Measurements from ENCODE around the gene AHDC1.

The AHDC1 gene

DNA sequence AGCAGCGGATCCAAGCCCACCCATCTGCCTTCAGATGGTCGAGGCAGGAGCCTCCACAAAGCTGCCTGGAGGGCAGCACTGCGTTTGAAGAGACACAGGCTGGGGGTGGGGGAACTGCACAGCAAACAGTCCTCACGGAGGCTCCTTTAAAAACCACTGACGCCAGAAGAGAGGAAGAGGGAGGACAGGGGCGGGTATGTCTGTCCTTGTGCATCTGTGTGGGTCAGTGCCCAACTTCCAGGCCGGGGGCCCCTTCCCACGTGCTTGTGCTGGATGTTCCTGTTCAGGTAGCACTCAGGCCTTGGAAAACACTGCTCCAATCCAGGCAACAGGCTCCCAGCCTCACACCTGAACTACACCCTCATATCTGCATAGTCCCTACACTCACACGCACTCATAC is 7.7 kb downstream of the AHDC1 start:
- Histone ChIP-seq H3K79me2 (ENCODE audit: control insufficient read depth, low read length) (peaks cover 20% of the 10 kb centered on the region), H3K4me2 (ENCODE audit: low read length) (no peak overlapping the region), H3K27me3 (ENCODE audit: control insufficient read depth, low read length) (no peaks in the 10 kb centered on the region), H3K4me3 (ENCODE audit: low read length) (no peak overlapping the region), H3F3A (ENCODE audit: control insufficient read depth, insufficient read depth) (peaks cover 7% of the 10 kb centered on the region), H3K36me3 (ENCODE audit: control insufficient read depth, low read length) (no peaks in the 10 kb centered on the region), H3K27ac (ENCODE audit: low read depth, low read length) (no peak overlapping the region), H3K9me3 (ENCODE audit: control insufficient read depth, insufficient read depth, low read length) (no peaks in the 10 kb centered on the region), H4K20me1 (ENCODE audit: control insufficient read depth, insufficient read depth, low read depth, low read length) (peaks cover 5% of the 10 kb centered on the region), H3K4me1 (ENCODE audit: control insufficient read depth, low read length) (peaks cover 47% of the 10 kb centered on the region), H3K9me2 (replicated peaks; ENCODE audit: control insufficient read depth, low read length) (no peaks in the 10 kb centered on the region)
- TF ChIP-seq EZH2phosphoT487 (IDR thresholded peaks at IDR 0.05; ENCODE audit: borderline replicate concordance, low read length) = no peak
- TF ChIP-seq, protein P1, sequence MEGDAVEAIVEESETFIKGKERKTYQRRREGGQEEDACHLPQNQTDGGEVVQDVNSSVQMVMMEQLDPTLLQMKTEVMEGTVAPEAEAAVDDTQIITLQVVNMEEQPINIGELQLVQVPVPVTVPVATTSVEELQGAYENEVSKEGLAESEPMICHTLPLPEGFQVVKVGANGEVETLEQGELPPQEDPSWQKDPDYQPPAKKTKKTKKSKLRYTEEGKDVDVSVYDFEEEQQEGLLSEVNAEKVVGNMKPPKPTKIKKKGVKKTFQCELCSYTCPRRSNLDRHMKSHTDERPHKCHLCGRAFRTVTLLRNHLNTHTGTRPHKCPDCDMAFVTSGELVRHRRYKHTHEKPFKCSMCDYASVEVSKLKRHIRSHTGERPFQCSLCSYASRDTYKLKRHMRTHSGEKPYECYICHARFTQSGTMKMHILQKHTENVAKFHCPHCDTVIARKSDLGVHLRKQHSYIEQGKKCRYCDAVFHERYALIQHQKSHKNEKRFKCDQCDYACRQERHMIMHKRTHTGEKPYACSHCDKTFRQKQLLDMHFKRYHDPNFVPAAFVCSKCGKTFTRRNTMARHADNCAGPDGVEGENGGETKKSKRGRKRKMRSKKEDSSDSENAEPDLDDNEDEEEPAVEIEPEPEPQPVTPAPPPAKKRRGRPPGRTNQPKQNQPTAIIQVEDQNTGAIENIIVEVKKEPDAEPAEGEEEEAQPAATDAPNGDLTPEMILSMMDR (IDR thresholded peaks at IDR 0.05; ENCODE audit: low read depth, low read length, poor library complexity, severe bottlenecking) = no peak

DNA sequence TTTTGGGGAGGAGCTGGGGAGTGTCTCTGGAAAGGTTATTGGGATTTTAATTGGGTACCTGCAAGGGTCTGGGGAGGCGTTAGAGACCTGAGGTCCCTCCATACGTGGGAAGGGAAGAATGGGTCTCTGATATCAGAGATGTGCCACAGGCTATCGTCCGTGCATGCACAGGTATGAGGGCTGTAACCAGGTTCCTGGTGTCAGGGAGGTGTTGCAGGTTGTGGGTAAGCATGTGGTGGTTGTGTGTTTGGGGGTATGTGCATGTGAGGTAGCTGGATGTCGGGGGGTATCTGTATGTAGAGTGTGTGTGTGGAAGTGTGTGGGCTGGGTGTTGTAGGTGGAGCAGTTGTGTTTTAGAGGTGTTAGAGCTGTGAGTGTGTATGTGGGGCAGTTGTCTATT is 8.3 kb downstream of the AHDC1 start:
- no peaks in the 10 kb centered on the region for H3F3A ChIP-seq (ENCODE audit: control insufficient read depth, insufficient read depth)
- H4K20me1 ChIP-seq (ENCODE audit: control insufficient read depth, insufficient read depth, low read depth, low read length) = peaks cover 5% of the 10 kb centered on the region; the same call in 1 of the 2 replicates
- H3K36me3 ChIP-seq (ENCODE audit: control insufficient read depth, low read length) = no peaks in the 10 kb centered on the region
- no peaks in the 10 kb centered on the region for H3K9me2 ChIP-seq (replicated peaks; ENCODE audit: control insufficient read depth, low read length)
- no peaks in the 10 kb centered on the region for H3K9me3 ChIP-seq (ENCODE audit: control insufficient read depth, insufficient read depth, low read length)
- no peak overlapping the region for H3K4me3 ChIP-seq (ENCODE audit: low read length)
- H3K27me3 ChIP-seq (ENCODE audit: control insufficient read depth, low read length) = no peaks in the 10 kb centered on the region
- no peak for TF ChIP-seq EZH2phosphoT487 (IDR thresholded peaks at IDR 0.05; ENCODE audit: borderline replicate concordance, low read length)
- TF ChIP-seq, protein P1 (IDR thresholded peaks at IDR 0.05; ENCODE audit: low read depth, low read length, poor library complexity, severe bottlenecking) = no peak
- H3K79me2 ChIP-seq (ENCODE audit: control insufficient read depth, low read length) = peaks cover 20% of the 10 kb centered on the region
- H3K4me1 ChIP-seq (ENCODE audit: control insufficient read depth, low read length) = peaks cover 41% of the 10 kb centered on the region
- no peak overlapping the region for H3K4me2 ChIP-seq (ENCODE audit: low read length)
- no peak overlapping the region for H3K27ac ChIP-seq (ENCODE audit: low read depth, low read length)

DNA sequence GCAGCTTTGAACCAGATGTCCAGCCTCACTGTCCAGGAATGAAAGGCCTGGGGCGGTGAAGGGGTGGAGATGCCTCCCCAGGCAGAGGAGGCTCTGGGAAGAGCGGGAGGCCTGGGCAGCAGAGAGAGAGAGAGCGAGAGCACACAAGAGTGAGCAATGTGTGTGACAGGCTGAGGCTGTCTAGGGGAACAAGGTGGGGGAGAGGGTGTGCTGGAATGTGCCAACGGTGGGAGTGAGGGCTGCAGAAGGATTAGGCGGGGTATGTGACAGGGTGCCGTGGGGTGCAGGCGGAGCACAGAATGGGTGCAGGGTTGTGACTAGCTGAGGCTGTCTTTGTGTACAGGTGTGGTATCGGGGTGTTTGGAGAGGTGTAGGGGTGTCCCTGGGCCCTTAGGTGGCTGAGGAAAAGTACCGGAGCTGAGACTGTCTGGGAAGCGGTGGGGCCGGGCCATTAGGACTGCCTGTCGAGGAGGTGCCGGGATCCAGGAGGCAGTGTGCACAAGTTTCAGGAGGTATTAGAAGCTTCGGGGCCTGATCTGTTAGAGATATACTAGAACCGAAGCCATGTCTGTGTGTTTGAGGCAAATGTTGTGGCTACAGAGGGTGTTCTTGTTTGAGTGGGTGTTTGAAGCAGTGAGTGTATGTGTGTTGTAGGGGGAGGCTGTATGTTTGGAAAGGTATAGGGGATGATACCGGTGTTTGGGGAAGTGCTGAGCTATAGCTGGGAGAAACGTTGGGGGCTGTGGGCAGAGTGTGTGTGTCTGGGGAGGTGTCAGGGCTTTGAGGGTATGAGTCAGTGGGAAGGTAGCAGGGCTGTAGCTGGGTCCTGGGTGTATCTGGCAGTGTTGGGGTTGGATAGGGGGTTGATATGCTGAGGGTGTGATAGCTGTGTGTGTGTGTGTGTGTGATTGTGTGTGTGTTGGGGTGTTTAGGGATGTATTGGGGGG is 9.1 kb downstream of the AHDC1 start:
- Histone ChIP-seq H4K20me1 (ENCODE audit: control insufficient read depth, insufficient read depth, low read depth, low read length) (peaks cover 5% of the 10 kb centered on the region; the same call in 1 of the 2 replicates), H3K4me2 (ENCODE audit: low read length) (no peak overlapping the region), H3K9me2 (replicated peaks; ENCODE audit: control insufficient read depth, low read length) (no peaks in the 10 kb centered on the region), H3K9me3 (ENCODE audit: control insufficient read depth, insufficient read depth, low read length) (no peaks in the 10 kb centered on the region), H3K27me3 (ENCODE audit: control insufficient read depth, low read length) (no peaks in the 10 kb centered on the region), H3K4me3 (ENCODE audit: low read length) (no peak overlapping the region), H3F3A (ENCODE audit: control insufficient read depth, insufficient read depth) (no peaks in the 10 kb centered on the region), H3K79me2 (ENCODE audit: control insufficient read depth, low read length) (peaks cover 17% of the 10 kb centered on the region), H3K36me3 (ENCODE audit: control insufficient read depth, low read length) (no peaks in the 10 kb centered on the region), H3K4me1 (ENCODE audit: control insufficient read depth, low read length) (peaks cover 33% of the 10 kb centered on the region), H3K27ac (ENCODE audit: low read depth, low read length) (no peak overlapping the region)
- TF ChIP-seq, protein P1 (IDR thresholded peaks at IDR 0.05; ENCODE audit: low read depth, low read length, poor library complexity, severe bottlenecking) = no peak
- TF ChIP-seq EZH2phosphoT487 (IDR thresholded peaks at IDR 0.05; ENCODE audit: borderline replicate concordance, low read length) = no peak
